HCT116 (cell line): Measurements from ENCODE around the gene GBE1.

ENCODE experiments used
- CBX3 ChIP-seq: IDR thresholded peaks from 2 replicates; pipeline ENCODE4 v1.6.1; 2012; ENCODE audit warnings: low read depth
- CTCF ChIP-seq, 3 experiments: fragments of 200-600 bp in 1 of 3; sonication (generic) in 1 of 3; IDR thresholded peaks in 2 of 3; conservative IDR thresholded peaks in 1 of 3; 2 replicates each; pipeline ENCODE4 v1.5.1; 2012 to 2017; ENCODE audit warnings: low read depth in 2 of 3, low read length in 2 of 3, antibody characterized with exemption in 1 of 3, borderline replicate concordance in 1 of 3, control low read depth in 1 of 3, mild to moderate bottlenecking in 1 of 3, mixed read lengths in 1 of 3, mixed run types in 1 of 3, moderate library complexity in 1 of 3; ENCODE audit not compliant: insufficient read depth in 1 of 3
- EGR1 ChIP-seq: IDR thresholded peaks from 2 replicates; pipeline ENCODE4 v1.6.1; 2012; ENCODE audit warnings: low read depth
- EZH2 ChIP-seq: fragments of 200-600 bp; sonication (generic); IDR thresholded peaks from 2 replicates; pipeline ENCODE4 v1.6.1; 2017; ENCODE audit warnings: antibody characterized with exemption, mixed run types
- EZH2phosphoT487 ChIP-seq: fragments of 200-600 bp; IDR thresholded peaks from 2 replicates; pipeline ENCODE4 v1.6.1; 2018; ENCODE audit warnings: antibody characterized with exemption, borderline replicate concordance
- POLR2A ChIP-seq: IDR thresholded peaks from 2 replicates; pipeline ENCODE4 v1.7.0; 2011; ENCODE audit warnings: borderline replicate concordance; ENCODE audit not compliant: insufficient read depth, insufficient read length; ENCODE audit errors: extremely low read depth
- RAD21 ChIP-seq: IDR thresholded peaks from 2 replicates; pipeline ENCODE4 v1.6.1; 2012; ENCODE audit warnings: low read depth, mild to moderate bottlenecking
- SIN3A ChIP-seq: IDR thresholded peaks from 2 replicates; pipeline ENCODE4 v1.6.1; 2012; ENCODE audit warnings: low read depth
- YY1 ChIP-seq: IDR thresholded peaks from 2 replicates; pipeline ENCODE4 v1.6.1; 2011; ENCODE audit warnings: low read length, low read depth, moderate library complexity, mild to moderate bottlenecking; ENCODE audit not compliant: insufficient replicate concordance; ENCODE audit errors: extremely low read depth
- ZFX ChIP-seq: fragments of 450-650 bp; IDR thresholded peaks from 2 replicates; pipeline ENCODE4 v1.6.1; 2017
- ZNF274 ChIP-seq: fragments of 200-500 bp; sonication (Bioruptor generic); IDR thresholded peaks from 2 replicates; pipeline ENCODE4 v1.6.1; 2014; ENCODE audit warnings: mild to moderate bottlenecking, low read depth, low read length, inconsistent platforms
- TF ChIP-seq, protein P1 (sequence below): IDR thresholded peaks from 2 replicates; pipeline ENCODE4 v1.6.1; 2012; ENCODE audit warnings: low read depth
- TF ChIP-seq, protein P2 (sequence below): IDR thresholded peaks from 2 replicates; pipeline ENCODE4 v1.6.1; 2011; ENCODE audit warnings: mild to moderate bottlenecking, low read length, moderate library complexity; ENCODE audit not compliant: insufficient replicate concordance; ENCODE audit errors: extremely low read depth

DNA sequence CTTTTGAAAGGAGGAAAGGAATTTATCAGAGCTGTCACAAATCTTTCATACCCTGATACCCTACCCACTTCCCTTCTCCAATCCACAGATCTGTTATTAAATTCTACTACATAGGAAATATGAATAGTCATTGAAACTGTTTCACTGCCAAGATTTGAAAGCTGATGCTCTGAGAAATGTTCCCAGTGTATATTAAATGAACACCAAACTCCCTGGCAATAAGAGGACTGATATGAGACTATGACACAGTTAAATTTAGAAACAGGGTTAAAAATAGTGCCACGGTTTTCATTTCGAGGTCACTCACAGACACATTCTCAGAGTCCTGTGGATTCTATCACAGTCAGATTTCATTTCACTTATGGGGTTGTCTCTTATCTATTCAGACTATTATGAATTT lies 27.2 kb upstream of the GBE1 start:
- TF ChIP-seq CTCF (IDR thresholded peaks at IDR 0.05 in 2 of 3, conservative IDR thresholded peaks at IDR 0.05 in 1 of 3; ENCODE audit: borderline replicate concordance in 1 of 3, insufficient read depth in 1 of 3, low read depth in 2 of 3, low read length in 2 of 3) (no peak), SIN3A (no peak), POLR2A (no peak), YY1 (no peak), EZH2 (no peak), EGR1 (no peak), CBX3 (no peak), EZH2phosphoT487 (no peak), RAD21 (no peak), ZNF274 (no peak), ZFX (no peak)
- TF ChIP-seq, protein P1, sequence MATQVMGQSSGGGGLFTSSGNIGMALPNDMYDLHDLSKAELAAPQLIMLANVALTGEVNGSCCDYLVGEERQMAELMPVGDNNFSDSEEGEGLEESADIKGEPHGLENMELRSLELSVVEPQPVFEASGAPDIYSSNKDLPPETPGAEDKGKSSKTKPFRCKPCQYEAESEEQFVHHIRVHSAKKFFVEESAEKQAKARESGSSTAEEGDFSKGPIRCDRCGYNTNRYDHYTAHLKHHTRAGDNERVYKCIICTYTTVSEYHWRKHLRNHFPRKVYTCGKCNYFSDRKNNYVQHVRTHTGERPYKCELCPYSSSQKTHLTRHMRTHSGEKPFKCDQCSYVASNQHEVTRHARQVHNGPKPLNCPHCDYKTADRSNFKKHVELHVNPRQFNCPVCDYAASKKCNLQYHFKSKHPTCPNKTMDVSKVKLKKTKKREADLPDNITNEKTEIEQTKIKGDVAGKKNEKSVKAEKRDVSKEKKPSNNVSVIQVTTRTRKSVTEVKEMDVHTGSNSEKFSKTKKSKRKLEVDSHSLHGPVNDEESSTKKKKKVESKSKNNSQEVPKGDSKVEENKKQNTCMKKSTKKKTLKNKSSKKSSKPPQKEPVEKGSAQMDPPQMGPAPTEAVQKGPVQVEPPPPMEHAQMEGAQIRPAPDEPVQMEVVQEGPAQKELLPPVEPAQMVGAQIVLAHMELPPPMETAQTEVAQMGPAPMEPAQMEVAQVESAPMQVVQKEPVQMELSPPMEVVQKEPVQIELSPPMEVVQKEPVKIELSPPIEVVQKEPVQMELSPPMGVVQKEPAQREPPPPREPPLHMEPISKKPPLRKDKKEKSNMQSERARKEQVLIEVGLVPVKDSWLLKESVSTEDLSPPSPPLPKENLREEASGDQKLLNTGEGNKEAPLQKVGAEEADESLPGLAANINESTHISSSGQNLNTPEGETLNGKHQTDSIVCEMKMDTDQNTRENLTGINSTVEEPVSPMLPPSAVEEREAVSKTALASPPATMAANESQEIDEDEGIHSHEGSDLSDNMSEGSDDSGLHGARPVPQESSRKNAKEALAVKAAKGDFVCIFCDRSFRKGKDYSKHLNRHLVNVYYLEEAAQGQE: no peak
- TF ChIP-seq, protein P2, sequence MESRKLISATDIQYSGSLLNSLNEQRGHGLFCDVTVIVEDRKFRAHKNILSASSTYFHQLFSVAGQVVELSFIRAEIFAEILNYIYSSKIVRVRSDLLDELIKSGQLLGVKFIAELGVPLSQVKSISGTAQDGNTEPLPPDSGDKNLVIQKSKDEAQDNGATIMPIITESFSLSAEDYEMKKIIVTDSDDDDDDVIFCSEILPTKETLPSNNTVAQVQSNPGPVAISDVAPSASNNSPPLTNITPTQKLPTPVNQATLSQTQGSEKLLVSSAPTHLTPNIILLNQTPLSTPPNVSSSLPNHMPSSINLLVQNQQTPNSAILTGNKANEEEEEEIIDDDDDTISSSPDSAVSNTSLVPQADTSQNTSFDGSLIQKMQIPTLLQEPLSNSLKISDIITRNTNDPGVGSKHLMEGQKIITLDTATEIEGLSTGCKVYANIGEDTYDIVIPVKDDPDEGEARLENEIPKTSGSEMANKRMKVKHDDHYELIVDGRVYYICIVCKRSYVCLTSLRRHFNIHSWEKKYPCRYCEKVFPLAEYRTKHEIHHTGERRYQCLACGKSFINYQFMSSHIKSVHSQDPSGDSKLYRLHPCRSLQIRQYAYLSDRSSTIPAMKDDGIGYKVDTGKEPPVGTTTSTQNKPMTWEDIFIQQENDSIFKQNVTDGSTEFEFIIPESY: no peak
